HEK293T (cell line): Measurements from ENCODE around the gene CSTPP1.
"Not testable (repeated sequence)": the region's sequence is repeated elsewhere in the genome, so short reads cannot be mapped to it uniquely, and the experiment has no call there.

ENCODE experiments used
- CTCF ChIA-PET: fragments of 350-600 bp; formaldehyde crosslinking; extraction: SDS; loops from one replicate; lab custom pipeline; 2021; ENCODE audit warnings: antibody characterized with exemption, inconsistent platforms; lab: Yijun Ruan, JAX
- POLR2A ChIA-PET: fragments of 350-600 bp; formaldehyde crosslinking; extraction: SDS; loops from one replicate; lab custom pipeline; 2020; ENCODE audit warnings: antibody characterized with exemption, inconsistent platforms; lab: Yijun Ruan, JAX
- DNase-seq: peaks from one replicate; pipeline ENCODE4 v3.0.0; 2012; ENCODE audit warnings: mixed read lengths; ENCODE audit errors: extremely low spot score
- ARNT ChIP-seq: fragments of 450-650 bp; IDR thresholded peaks from 2 replicates; pipeline ENCODE4 v1.6.1; 2017; ENCODE audit warnings: mild to moderate bottlenecking
- BHLHE40 ChIP-seq: fragments of 450-650 bp; IDR thresholded peaks from 2 replicates; pipeline ENCODE4 v1.6.1; 2016; ENCODE audit warnings: mild to moderate bottlenecking, moderate library complexity, borderline replicate concordance
- CTBP1 ChIP-seq: fragments of 450-650 bp; IDR thresholded peaks from 2 replicates; pipeline ENCODE4 v1.6.1; 2016; ENCODE audit warnings: borderline replicate concordance
- ELF4 ChIP-seq: fragments of 450-650 bp; IDR thresholded peaks from 2 replicates; pipeline ENCODE4 v1.6.1; 2017; ENCODE audit warnings: antibody characterized with exemption
- FOXA1 ChIP-seq: fragments of 450-650 bp; IDR thresholded peaks from 2 replicates; pipeline ENCODE4 v1.6.1; 2016; ENCODE audit warnings: mild to moderate bottlenecking
- FOXK2 ChIP-seq: fragments of 450-650 bp; IDR thresholded peaks from 2 replicates; pipeline ENCODE4 v1.6.1; 2016; ENCODE audit warnings: mild to moderate bottlenecking
- FOXM1 ChIP-seq: fragments of 450-650 bp; IDR thresholded peaks from 2 replicates; pipeline ENCODE4 v1.6.1; 2017; ENCODE audit warnings: mild to moderate bottlenecking, borderline replicate concordance
- HDGF ChIP-seq: fragments of 450-650 bp; IDR thresholded peaks from 2 replicates; pipeline ENCODE4 v1.6.1; 2017; ENCODE audit warnings: antibody characterized with exemption, borderline replicate concordance
- L3MBTL2 ChIP-seq: fragments of 450-650 bp; conservative IDR thresholded peaks from 2 replicates; pipeline ENCODE4 v1.6.1; 2016; ENCODE audit warnings: mild to moderate bottlenecking
- LEF1 ChIP-seq: fragments of 450-650 bp; IDR thresholded peaks from 2 replicates; pipeline ENCODE4 v1.6.1; 2017; ENCODE audit warnings: mild to moderate bottlenecking, borderline replicate concordance
- NFRKB ChIP-seq: fragments of 450-650 bp; IDR thresholded peaks from 2 replicates; pipeline ENCODE4 v1.6.1; 2016; ENCODE audit warnings: mild to moderate bottlenecking, moderate library complexity
- SP1 ChIP-seq: fragments of 450-650 bp; IDR thresholded peaks from 2 replicates; pipeline ENCODE4 v1.6.1; 2017
- SUZ12 ChIP-seq: fragments of 450-650 bp; IDR thresholded peaks from 2 replicates; pipeline ENCODE4 v1.6.1; 2016; ENCODE audit warnings: mild to moderate bottlenecking
- TARDBP ChIP-seq: fragments of 450-650 bp; IDR thresholded peaks from 2 replicates; pipeline ENCODE4 v1.6.1; 2016
- ZNF384 ChIP-seq: fragments of 450-650 bp; IDR thresholded peaks from 2 replicates; pipeline ENCODE4 v1.6.1; 2016
- TF ChIP-seq, protein P1 (sequence below): fragments of 450-650 bp; IDR thresholded peaks from 2 replicates; pipeline ENCODE4 v1.6.1; 2016

The CSTPP1 gene

DNA sequence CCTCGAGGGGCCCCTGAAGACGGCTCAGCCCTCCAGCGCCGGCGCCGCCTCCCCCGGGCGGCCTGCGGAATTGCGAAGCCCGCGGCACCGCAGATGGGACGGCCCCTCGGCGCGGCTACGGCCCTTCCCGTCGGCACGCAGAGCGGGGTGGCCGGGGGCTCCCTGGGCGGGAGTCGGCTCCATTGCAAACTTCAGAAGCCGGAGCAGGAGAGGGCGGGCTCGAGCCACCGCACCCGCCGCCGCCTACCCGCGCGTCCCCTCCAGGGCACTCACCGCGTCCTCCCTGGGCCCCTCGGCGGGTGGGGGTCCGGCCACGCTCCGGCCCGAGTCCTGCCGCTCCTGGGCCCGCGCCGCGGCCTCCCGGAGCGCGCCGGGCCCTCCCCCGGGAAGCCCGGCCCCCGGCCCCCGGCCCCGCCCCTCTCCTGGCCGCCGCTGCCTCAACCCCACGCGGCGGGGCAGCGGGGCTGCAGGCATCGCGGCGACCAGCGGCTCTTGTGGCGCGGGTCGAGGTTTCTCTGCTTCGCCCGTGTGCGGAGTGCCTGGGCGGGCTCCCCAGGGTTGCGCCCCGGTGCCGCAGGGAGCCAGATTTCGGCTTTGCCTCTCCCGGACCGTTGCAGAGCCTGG is 249.6 kb downstream of the CSTPP1 start, which contains the start of gene PACSIN3:
Gene PACSIN3, minus strand, starts transcription at position 359 of the 624 bp plus-strand sequence. CDS start 3,707 bp downstream, outside the sequence.
- ChIA-PET POLR2A (interaction anchor here (0.7 to 5.1 kb wide), 6 partner anchors 8 to 63 kb away, joined by 3 to 49 read pairs (median 6); partner anchors contain the start of genes ACP2 and DDB2), CTCF (interaction anchor here (2.1 kb wide), 1 partner anchor 169 kb away, joined by 12 read pairs; no protein-coding TSS in a partner anchor)
- TF ChIP-seq ELF4: no peak
- no peak for TF ChIP-seq ZNF384
- no peak for TF ChIP-seq SP1
- TF ChIP-seq BHLHE40: no peak
- no peak for TF ChIP-seq NFRKB
- TF ChIP-seq, protein P1, sequence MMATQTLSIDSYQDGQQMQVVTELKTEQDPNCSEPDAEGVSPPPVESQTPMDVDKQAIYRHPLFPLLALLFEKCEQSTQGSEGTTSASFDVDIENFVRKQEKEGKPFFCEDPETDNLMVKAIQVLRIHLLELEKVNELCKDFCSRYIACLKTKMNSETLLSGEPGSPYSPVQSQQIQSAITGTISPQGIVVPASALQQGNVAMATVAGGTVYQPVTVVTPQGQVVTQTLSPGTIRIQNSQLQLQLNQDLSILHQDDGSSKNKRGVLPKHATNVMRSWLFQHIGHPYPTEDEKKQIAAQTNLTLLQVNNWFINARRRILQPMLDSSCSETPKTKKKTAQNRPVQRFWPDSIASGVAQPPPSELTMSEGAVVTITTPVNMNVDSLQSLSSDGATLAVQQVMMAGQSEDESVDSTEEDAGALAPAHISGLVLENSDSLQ: no peak
- TF ChIP-seq FOXK2: no peak
- TF ChIP-seq TARDBP: no peak
- TF ChIP-seq FOXM1: no peak
- TF ChIP-seq FOXA1: no peak
- no peak for TF ChIP-seq L3MBTL2
- TF ChIP-seq HDGF: no peak
- no peak for TF ChIP-seq SUZ12
- no peak for TF ChIP-seq ARNT
- TF ChIP-seq CTBP1: no peak
- TF ChIP-seq LEF1: no peak
- DNase-seq: peak; percentile 72

DNA sequence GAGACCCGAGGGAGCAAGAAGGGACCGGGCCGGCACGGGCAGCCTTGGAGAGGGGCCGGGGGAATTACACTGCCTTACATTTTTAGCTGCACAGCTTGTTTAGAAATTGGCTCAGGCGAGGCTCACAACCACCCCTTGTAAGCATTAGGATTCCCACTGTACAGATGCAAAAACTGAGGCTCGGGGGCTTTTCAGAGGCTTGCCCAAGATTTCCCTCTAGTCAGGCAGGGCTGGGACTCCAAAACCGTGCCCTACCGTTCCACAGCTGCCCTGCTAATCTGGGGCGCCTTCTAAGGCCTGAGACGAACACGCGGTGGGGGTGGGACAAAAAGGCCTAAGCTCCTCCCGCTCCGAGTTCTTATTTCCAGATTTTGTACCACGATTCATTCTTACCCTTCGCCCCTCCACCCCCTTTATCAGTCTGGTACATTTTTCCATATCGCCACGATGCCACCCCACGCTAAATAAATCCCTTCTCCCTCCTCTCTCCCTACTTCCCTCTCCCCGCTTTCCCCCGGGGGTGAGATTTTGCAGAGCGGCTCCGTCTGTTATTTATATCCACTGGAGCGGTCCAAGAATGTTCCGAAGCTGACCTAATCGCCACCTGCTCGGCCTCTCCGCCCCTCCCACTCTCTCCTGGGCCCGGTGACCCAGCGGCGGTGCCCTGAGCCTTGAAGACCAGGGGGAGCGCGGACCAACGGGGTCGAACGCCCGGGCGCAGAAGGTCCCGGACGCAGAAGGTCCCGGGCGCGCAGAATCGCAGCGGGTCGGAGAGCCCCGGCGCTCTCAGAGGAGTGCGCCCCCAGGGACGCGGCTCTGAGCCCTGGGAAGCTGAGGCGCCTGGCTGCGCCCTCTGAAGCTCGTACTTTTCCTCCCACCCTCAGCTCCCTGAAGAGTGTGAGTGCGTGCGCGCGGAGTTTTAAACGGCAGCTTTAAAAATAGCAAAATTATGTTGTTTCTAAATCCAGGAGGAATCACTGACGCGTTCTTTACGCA is 250.4 kb downstream of the CSTPP1 start:
- DNase-seq: no peak
- CTCF ChIA-PET: interaction anchor here (0.5 to 1.7 kb wide), 4 partner anchors 9 to 136 kb away, joined by 3 to 12 read pairs (median 3); partner anchors contain the start of genes ACP2 and ARFGAP2
- POLR2A ChIA-PET: interaction anchor here (0.7 to 5.1 kb wide), 6 partner anchors 9 to 68 kb away, joined by 3 to 49 read pairs (median 3); partner anchors contain the start of genes ACP2 and DDB2
- TF ChIP-seq L3MBTL2: peak; percentile 75
- no peak for TF ChIP-seq ARNT

DNA sequence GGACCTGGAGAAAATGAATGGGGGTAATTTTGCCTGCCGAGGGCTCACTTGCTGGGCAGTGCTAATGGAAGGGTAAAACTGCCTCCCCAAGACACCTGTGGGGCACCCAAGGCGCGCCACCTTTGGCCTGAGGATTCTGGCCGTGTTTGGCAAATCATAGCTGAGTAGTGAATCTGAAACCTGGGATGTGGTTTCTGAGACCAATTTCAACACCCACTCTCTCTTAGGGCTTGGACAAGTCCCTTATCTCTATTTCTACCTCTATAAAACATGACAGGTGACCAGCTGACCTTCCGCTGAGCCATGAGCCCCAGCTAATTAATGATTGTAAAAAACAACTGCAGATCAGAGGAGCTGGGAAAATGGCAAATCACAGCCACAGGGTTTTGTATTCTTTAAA is 251.2 kb downstream of the CSTPP1 start:
- POLR2A ChIA-PET: interaction anchor here (1.0 to 5.1 kb wide), 3 partner anchors 28 to 61 kb away, joined by 3 to 49 read pairs (median 19); partner anchors contain the start of genes ACP2 and DDB2
- no peak for DNase-seq
- CTCF ChIA-PET: interaction anchor here (0.5 to 1.7 kb wide), 5 partner anchors 10 to 167 kb away, joined by 3 to 12 read pairs (median 3); partner anchors contain the start of genes ACP2 and ARFGAP2
- TF ChIP-seq FOXA1 (no peak), ELF4 (no peak), L3MBTL2 (no peak), BHLHE40 (no peak)

DNA sequence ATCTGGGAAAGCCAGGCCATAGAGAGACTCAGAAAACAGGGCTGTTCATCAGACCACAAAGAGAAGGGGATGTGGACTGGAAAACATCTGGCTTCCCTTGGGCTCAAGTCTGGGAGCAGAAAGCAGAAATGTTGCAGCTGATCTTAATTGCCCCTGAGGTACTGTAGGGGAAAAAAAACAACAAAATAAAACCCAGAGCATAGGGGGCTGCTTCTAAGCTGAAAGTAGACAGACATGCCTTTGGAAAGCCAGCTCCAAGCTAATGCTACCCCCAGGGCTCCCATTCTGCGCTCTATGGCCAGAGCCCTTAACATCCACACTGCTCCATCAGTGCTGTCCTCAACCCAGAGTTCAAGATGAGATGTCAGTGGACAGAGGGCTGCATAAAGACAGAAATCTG is 251.7 kb downstream of the CSTPP1 start:
- no peak for DNase-seq
- TF ChIP-seq FOXK2 (no peak), SUZ12 (no peak), SP1 (no peak), CTBP1 (no peak), FOXM1 (no peak), HDGF (no peak), LEF1 (no peak), ARNT (no peak), TARDBP (no peak), ZNF384 (no peak)
- TF ChIP-seq, protein P1: no peak
- ChIA-PET POLR2A (interaction anchor here (1.0 to 5.1 kb wide), 3 partner anchors 27 to 61 kb away, joined by 3 to 49 read pairs (median 19); partner anchors contain the start of genes ACP2 and DDB2), CTCF (interaction anchor here (1.3 to 1.7 kb wide), 2 partner anchors 11 to 167 kb away, joined by 4 to 12 read pairs; partner anchors contain the start of gene ARFGAP2)

DNA sequence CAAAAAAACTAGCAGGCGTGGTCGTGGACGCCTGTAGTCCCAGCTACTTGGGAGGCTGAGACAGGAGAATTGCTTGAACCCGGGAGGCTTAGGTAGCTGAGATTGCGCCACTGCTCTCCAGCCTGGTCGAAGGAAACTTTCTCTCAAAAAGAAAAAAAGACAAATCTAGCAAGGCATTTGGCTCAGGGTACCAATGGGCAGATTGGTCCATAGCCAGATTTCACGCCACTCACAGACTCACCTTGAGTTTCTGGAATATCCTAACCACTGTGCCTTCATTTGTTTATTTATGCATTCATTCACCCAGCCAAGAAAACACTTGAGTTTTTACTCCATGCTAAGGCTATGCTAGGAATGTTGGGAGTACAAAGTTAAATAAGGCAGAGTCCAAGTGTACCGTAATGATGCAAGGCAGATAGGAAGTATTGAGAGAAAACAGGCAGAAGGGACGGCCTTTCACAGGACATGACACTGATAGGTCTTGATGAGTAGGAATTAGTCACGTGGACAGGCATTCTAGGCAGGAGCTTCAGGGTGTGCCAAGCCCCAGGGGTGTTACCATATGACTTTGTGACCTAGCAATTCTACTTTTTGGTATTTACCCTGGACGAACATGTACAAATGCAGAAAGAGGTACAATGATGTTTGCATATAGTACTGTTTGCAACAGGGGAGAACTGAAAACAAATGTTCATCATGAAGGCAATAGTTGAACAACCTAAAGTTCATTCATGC is 252.7 kb downstream of the CSTPP1 start:
- no peak for TF ChIP-seq SP1
- TF ChIP-seq ARNT: no peak
- no peak for TF ChIP-seq ELF4
- no peak for DNase-seq
- ChIA-PET POLR2A (interaction anchor here (0.8 to 5.1 kb wide), 2 partner anchors 25 to 26 kb away, joined by 3 to 49 read pairs; partner anchors contain the start of gene DDB2), CTCF (interaction anchor here (1.2 to 1.3 kb wide), 2 partner anchors 70 to 166 kb away, joined by 3 to 4 read pairs; no protein-coding TSS in a partner anchor)

DNA sequence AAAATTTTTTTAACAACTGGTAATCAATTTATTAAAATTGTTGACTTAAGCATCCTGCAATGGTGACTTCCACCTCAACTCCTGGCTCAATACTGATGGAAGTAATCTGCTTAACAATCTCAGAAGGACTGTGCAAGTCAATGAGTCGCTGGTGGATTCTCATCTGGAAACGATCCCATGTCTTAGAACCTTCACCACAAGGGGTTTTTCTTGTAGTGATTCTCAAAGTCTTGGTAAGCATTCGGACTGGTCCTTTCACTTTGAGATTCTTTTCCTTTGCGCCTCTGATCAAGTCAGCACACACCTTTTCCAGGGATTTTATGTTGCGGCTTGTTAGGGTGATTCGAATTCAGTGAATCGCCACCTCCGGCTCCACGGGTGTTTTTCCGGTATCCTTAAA is 254.6 kb downstream of the CSTPP1 start:
- DNase-seq, POLR2A ChIA-PET, CTCF ChIA-PET: not testable (repeated sequence)
